ENCODE measurements around the gene DNAH1. TPM values are rescaled to one million over a fixed set of nuclear protein-coding genes. Genes with fewer than 3 reads are reported as not detected.

DNAH1 gene
- total RNA-seq, 2 experiments from 2014 or later: 25.2 to 25.7 TPM

GRCh38 chr3:52292247-52293065 is 23.7 kb upstream of the DNAH1 start:
- no peak overlapping the region for H3K27ac Mint-ChIP-seq
- no peak for DNase-seq
- POLR2A ChIA-PET: no interaction called here
- no peaks in the 10 kb centered on the region for H3K9me3 Mint-ChIP-seq
- H3K27me3 Mint-ChIP-seq: no peaks in the 10 kb centered on the region
- CTCF ChIA-PET: interaction anchor here (0.8 to 1.6 kb wide), 7 partner anchors 11 to 72 kb away, joined by 3 to 5 read pairs (median 3); no protein-coding TSS in a partner anchor
- H3K4me1 Mint-ChIP-seq: peaks cover 26% of the 10 kb centered on the region
- peaks cover 11% of the 10 kb centered on the region for H3K36me3 Mint-ChIP-seq (ENCODE audit: low read depth)
- H3K4me3 Mint-ChIP-seq: no peak overlapping the region

DNA sequence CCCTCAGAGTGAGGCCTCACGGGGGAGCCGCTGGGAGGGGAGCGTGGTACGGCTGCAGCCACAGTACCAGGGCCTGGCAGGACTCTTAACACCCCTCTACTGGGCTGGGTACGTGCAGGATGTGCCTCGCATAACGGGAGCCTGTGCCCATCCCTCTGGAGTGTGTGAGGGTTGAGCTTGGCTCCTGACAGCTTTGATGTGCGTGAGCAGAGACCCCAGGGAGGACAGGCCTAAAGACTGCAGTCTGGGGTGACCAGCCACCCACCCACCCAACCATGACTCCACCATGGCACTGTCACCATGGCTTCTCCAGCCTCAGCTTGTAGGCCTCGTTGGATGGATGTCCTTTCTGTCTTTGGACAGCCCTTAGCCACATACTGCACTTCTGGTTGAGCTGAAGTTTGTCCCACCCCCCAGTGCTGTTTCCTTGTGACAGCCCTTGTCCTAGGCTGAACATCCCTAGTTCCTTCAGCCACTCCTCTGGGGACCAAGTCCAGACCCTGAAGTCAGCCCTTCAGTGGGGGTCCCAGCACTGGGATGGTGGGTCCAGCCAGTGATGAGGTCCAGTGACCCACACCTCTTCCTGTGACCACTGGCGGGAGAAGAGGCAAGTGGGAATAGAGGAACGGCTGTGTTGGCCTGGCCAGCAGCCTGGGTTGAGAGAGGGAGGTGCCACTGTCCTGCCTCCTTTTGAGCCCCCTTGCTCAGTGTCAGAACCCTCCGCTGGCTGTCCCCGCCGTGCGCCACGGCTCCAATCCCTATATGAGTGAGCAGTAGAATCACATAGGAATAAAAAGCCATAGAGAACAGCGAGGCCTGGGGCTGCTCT is 22.4 kb upstream of the DNAH1 start:
- no peaks in the 10 kb centered on the region for H3K27me3 Mint-ChIP-seq
- ChIA-PET POLR2A (no interaction called here), CTCF (interaction anchor here (1.2 to 1.4 kb wide), 2 partner anchors 16 to 62 kb away, joined by 3 to 7 read pairs; no protein-coding TSS in a partner anchor)
- H3K27ac Mint-ChIP-seq: no peak overlapping the region
- no peak for DNase-seq
- peaks cover 23% of the 10 kb centered on the region for H3K4me1 Mint-ChIP-seq
- no peak overlapping the region for H3K4me3 Mint-ChIP-seq
- peaks cover 9% of the 10 kb centered on the region for H3K36me3 Mint-ChIP-seq (ENCODE audit: low read depth)
- no peaks in the 10 kb centered on the region for H3K9me3 Mint-ChIP-seq

GRCh38 chr3:52294320-52295150 is 21.6 kb upstream of the DNAH1 start:
- DNase-seq: no peak
- Mint-ChIP-seq H3K4me1 (peaks cover 15% of the 10 kb centered on the region), H3K27ac (no peak overlapping the region), H3K27me3 (no peaks in the 10 kb centered on the region), H3K36me3 (ENCODE audit: low read depth) (peaks cover 9% of the 10 kb centered on the region), H3K9me3 (no peaks in the 10 kb centered on the region), H3K4me3 (no peak overlapping the region)
- ChIA-PET CTCF (interaction anchor here (1.4 to 1.5 kb wide), 3 partner anchors 24 to 63 kb away, joined by 3 to 9 read pairs (median 7); no protein-coding TSS in a partner anchor), POLR2A (no interaction called here)

DNA sequence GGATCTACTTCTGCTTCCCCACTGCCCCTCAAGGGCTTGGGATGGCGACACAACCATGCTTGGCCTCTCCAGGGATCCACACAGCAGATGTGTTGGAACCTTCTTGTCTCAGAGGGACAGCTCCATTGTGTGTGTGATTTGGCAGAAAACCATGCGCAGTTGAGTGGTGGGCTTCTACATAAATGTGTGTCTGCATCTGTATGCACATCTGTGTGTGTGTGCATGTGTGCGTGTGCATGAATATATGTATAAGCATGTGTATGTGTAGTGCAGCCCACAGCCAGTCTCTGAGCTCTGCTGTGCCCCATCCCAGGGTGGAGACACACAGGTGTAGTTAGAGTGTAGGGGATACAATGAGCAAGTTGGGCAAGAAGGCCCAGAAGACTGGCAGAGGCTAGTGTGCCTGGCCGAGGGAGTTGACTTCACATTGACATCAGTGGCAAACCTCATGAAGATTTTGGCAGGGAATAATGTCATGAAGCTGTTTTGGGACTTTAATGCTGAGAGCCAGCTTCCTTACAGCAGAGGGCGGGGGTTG is 20.4 kb upstream of the DNAH1 start:
- Mint-ChIP-seq H3K9me3 (no peaks in the 10 kb centered on the region), H3K4me3 (no peak overlapping the region), H3K27me3 (no peaks in the 10 kb centered on the region), H3K36me3 (ENCODE audit: low read depth) (peaks cover 9% of the 10 kb centered on the region), H3K4me1 (peaks cover 10% of the 10 kb centered on the region), H3K27ac (no peak overlapping the region)
- ChIA-PET POLR2A (no interaction called here), CTCF (interaction anchor here (0.8 to 1.8 kb wide), 6 partner anchors 14 to 65 kb away, joined by 3 to 9 read pairs (median 3); no protein-coding TSS in a partner anchor)
- no peak for DNase-seq

GRCh38 chr3:52297242-52298148 is 18.6 kb upstream of the DNAH1 start:
- CTCF ChIA-PET: interaction anchor here (0.6 to 1.8 kb wide), 10 partner anchors 8 to 114 kb away, joined by 3 to 7 read pairs (median 3); partner anchors contain the start of gene WDR82
- DNase-seq: no peak
- H3K36me3 Mint-ChIP-seq (ENCODE audit: low read depth): no peaks in the 10 kb centered on the region
- no peak overlapping the region for H3K4me3 Mint-ChIP-seq
- POLR2A ChIA-PET: no interaction called here
- no peaks in the 10 kb centered on the region for H3K4me1 Mint-ChIP-seq
- H3K9me3 Mint-ChIP-seq: no peaks in the 10 kb centered on the region
- no peak overlapping the region for H3K27ac Mint-ChIP-seq
- H3K27me3 Mint-ChIP-seq: no peaks in the 10 kb centered on the region

GRCh38 chr3:52298149-52299098 is 17.7 kb upstream of the DNAH1 start:
- H3K27me3 Mint-ChIP-seq: no peaks in the 10 kb centered on the region
- no peak overlapping the region for H3K27ac Mint-ChIP-seq
- no peaks in the 10 kb centered on the region for H3K36me3 Mint-ChIP-seq (ENCODE audit: low read depth)
- no peaks in the 10 kb centered on the region for H3K9me3 Mint-ChIP-seq
- ChIA-PET POLR2A (no interaction called here), CTCF (interaction anchor here (1.0 to 1.7 kb wide), 4 partner anchors 9 to 86 kb away, joined by 3 to 7 read pairs (median 3); no protein-coding TSS in a partner anchor)
- H3K4me1 Mint-ChIP-seq: no peaks in the 10 kb centered on the region
- no peak for DNase-seq
- H3K4me3 Mint-ChIP-seq: no peak overlapping the region

GRCh38 chr3:52299247-52299878 is 16.8 kb upstream of the DNAH1 start:
- H3K27me3 Mint-ChIP-seq: no peaks in the 10 kb centered on the region
- POLR2A ChIA-PET: no interaction called here
- H3K9me3 Mint-ChIP-seq: no peaks in the 10 kb centered on the region
- H3K4me3 Mint-ChIP-seq: no peak overlapping the region
- no peak for DNase-seq
- CTCF ChIA-PET: no interaction called here
- H3K27ac Mint-ChIP-seq: no peak overlapping the region
- no peaks in the 10 kb centered on the region for H3K36me3 Mint-ChIP-seq (ENCODE audit: low read depth)
- H3K4me1 Mint-ChIP-seq: no peaks in the 10 kb centered on the region

DNA sequence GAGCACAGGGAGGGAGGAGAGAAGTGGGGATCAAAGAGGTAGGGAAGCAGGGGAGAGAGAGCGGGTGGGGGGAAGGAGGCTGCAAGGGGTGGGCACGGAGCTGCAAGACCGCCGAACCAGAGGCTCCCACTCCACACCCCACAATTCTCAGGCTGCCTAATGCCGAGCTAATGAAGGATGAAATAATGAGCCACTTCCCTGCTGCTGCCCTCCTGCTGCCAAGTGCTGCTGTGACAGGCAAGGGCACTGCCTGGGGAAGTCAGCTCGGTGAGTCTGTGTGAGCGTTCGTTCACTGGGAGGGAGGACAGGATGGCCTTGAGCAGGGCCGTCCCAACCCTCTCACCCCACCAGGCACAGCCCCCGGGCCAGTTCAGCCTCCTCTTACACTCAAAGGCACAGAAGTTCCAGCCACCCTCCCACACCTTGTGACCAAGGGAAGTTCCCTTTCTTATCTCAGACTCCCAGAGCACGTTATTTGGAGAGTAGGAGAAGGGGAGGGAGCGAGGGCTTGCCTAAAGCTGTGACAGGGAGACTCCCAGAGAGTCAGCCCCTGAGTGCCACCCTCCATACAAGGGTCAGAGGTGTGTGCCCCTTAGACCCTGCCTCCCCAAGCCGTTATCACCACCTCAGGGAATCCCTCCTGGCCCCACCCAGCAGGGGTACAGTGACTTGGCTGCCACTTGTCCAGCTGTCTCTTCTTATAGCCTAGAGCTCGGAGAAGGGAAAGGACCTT is 16.1 kb upstream of the DNAH1 start:
- CTCF ChIA-PET: interaction anchor here (1.2 kb wide), 1 partner anchor 24 kb away, joined by 4 read pairs; no protein-coding TSS in a partner anchor
- no peaks in the 10 kb centered on the region for H3K27me3 Mint-ChIP-seq
- no peaks in the 10 kb centered on the region for H3K9me3 Mint-ChIP-seq
- DNase-seq: no peak
- no peaks in the 10 kb centered on the region for H3K4me1 Mint-ChIP-seq
- POLR2A ChIA-PET: no interaction called here
- no peak overlapping the region for H3K27ac Mint-ChIP-seq
- no peak overlapping the region for H3K4me3 Mint-ChIP-seq
- no peaks in the 10 kb centered on the region for H3K36me3 Mint-ChIP-seq (ENCODE audit: low read depth)

DNA sequence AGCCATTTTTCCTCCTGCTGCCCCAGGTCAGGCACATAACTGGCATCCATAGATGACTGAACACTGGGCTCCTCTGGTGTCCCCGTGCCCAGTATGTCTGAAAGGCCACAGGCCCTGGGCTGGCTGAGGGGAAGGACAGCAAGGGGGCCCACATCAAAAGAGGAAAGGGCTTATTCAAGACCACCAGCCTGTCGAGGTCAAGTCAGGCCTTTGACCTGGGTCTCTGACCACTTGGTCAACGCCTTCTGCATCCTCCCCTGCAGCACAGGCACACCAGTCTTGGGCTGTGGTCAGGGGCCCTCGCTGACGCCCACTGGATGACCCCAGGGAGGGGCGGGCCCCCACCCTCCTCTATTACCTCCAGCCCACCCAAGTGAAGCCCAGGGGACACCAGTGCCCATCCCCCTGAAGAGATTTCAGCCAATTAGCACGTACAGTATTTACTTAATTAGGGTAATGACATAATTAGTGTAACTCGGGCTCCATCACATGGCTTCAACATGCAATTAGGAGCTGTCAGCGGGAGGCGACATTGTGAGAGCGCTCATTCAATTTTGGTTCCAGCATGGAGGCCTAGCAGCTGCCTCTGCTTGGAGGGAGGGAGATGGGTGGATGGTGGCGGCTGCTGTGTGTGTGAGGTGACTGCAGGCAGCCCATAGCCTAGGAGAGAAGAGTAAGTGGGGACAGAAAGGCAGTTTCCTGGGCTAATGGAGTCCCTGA is 13.5 kb upstream of the DNAH1 start:
- ChIA-PET CTCF (no interaction called here), POLR2A (no interaction called here)
- no peak for DNase-seq
- Mint-ChIP-seq H3K4me3 (no peak overlapping the region), H3K4me1 (peaks cover 3% of the 10 kb centered on the region), H3K27me3 (no peaks in the 10 kb centered on the region), H3K9me3 (no peaks in the 10 kb centered on the region), H3K27ac (no peak overlapping the region), H3K36me3 (ENCODE audit: low read depth) (no peaks in the 10 kb centered on the region)

DNA sequence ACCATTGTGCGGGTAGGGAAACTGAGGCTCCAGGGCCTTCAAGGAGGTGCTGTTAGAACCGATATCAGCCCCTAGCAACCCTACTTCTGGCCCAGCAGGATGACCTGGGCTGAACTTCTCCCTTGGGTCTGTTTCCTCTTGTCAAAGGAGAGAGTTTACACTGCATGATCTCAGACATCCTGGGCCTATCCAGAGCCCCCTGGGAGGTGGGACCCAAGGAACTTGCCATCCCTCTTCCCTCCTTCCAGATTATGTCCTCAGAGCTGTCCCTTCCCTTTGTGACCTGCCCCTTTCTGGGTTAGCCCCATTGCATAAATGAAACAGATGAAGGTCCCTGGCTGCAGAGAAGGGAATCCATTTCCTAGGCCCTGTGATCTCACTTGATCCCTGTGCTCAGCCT is 12.3 kb upstream of the DNAH1 start:
- H3K27ac Mint-ChIP-seq: no peak overlapping the region
- POLR2A ChIA-PET: no interaction called here

More for the DNA sequence above, 12.3 kb upstream of the DNAH1 start:
- Mint-ChIP-seq H3K9me3 (no peaks in the 10 kb centered on the region), H3K27me3 (no peaks in the 10 kb centered on the region), H3K4me1 (peaks cover 6% of the 10 kb centered on the region), H3K4me3 (no peak overlapping the region), H3K36me3 (ENCODE audit: low read depth) (no peaks in the 10 kb centered on the region)
- CTCF ChIA-PET: no interaction called here
- no peak for DNase-seq
